ENCODE results near the gene MICAL1. TPM values are rescaled to one million over a fixed set of nuclear protein-coding genes. Genes with fewer than 3 reads are reported as not detected.
"Not testable (repeated sequence)": the region's sequence is repeated elsewhere in the genome, so short reads cannot be mapped to it uniquely, and the experiment has no call there.

Gene MICAL1
- total RNA-seq, 1 donor from 2014 or later: 34.7 TPM

DNA sequence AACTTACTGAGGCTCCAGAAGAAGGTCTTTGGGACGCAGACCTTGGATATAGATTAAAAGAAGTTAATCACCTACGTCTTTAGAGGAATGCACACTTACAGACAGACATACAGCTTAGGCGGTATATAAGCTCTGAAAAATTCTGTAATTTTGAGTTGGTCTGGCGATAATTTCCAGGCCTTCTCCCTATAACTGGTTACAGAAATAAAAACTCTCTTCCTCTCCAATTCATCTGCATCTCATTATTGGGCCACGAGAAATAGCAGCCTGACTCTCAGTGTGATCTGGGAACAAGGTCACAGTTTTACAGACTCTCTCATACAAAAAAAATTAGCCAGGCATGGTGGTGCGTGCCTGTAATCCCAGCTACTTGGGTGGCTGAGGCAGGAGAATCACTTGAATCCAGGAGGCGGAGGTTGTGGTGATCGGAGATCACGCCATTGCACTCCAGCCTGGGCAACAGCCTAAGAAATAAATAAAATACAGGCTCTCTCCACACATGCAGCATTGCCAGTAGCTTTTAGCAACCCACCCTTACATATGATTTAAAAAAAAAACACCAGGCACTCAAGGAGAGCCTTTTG is 22.7 kb upstream of the MICAL1 start:
- DNase-seq (ENCODE audit: extremely low read depth, low read depth, low spot score): no peak

DNA sequence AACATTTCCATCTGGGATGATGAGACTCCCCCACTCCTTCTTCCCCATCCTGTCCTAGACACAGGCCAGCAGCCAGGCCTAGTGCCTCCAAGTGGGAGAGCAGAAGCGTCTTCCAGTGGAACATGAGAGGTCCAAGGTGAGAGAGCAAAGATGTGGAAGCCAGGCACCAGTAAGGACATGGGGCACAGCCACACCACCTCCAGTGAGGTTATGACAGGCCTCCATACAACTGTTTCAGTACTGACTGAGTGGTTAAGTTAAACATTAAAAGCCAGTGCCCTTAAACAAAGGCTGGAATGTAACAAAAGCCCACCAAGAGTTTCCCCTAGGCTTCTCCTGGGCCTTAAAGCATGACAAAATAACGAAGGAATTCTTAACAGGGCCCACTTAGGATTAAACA is 22.2 kb upstream of the MICAL1 start:
- no peak for DNase-seq (ENCODE audit: extremely low read depth, low read depth, low spot score)

DNA sequence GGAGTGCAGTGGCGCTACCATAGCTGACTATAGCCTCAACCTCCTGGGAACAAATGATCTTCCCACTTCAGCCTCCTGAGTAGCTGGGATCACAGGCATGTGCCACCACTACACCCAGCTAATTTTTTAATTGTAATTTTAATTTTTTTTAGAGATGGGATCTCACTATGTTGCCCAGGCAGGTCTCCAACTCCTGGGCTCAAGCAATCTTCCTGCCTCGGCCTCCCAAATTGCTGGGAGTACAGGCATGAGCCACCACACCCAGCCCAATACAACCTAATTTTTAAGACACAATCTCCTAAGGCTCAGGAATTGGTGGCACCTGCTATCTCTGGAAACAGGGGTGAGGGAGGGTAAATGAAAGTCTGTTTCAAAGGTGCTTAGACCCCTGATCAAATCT is 21.6 kb upstream of the MICAL1 start:
- DNase-seq (ENCODE audit: extremely low read depth, low read depth, low spot score): no peak

DNA sequence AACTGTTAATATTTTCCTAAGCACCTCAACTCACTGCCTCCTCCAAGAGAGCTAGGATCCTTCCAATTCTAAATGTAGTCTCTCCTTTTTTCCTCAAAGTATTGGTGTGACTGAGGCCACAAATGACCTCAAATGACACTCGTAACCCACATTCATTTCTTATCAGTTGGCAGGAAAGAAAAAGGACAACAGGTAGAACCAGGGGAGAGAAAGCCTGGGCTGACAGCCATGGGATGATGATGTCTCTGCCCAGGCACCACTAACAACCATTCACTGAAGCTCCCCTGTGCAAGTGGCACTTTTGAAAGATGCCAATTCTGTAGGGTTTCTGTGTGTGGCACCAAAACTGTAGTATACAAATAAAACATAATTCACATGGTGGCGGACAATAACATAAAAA is 20.1 kb upstream of the MICAL1 start:
- DNase-seq (ENCODE audit: extremely low read depth, low read depth, low spot score): no peak

DNA sequence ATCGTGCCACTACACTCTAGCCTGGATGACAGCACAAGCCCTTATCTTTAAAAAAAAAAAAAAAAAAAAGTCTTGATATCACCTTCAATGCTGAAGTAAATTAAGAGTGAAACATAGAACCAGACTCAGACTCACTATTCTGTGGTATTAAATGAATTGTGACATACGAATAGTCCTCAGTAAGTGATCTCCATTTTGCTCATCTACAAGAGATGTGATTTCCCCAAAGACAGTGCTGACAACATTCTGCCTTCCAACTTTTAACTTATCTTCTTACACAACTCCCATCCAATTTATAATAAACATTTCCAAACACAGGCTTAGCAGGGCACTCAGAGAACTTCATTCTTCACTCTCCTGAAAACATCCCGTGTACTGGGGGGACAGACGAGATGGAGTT is 19.4 kb upstream of the MICAL1 start:
- DNase-seq (ENCODE audit: extremely low read depth, low read depth, low spot score): no peak

DNA sequence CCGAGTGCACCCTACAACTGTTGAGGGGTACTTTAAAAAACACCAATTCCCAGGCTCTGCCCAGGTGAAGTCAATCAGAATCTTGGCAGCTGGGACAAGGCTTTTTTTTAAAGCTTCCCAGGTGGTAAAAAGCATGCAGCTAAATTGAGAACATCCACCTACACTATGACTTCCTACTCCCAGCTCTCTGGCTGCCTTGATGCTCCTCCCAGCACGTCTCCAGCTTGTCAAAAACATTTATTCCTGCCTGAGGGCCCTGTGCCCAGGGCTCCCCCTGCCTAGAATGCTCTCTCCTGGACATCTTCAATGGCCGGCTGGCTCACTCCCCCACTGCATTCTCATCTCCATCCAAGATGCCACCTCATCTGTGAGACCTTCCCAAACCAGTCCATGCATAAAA is 17.5 kb upstream of the MICAL1 start:
- DNase-seq (ENCODE audit: extremely low read depth, low read depth, low spot score): no peak

DNA sequence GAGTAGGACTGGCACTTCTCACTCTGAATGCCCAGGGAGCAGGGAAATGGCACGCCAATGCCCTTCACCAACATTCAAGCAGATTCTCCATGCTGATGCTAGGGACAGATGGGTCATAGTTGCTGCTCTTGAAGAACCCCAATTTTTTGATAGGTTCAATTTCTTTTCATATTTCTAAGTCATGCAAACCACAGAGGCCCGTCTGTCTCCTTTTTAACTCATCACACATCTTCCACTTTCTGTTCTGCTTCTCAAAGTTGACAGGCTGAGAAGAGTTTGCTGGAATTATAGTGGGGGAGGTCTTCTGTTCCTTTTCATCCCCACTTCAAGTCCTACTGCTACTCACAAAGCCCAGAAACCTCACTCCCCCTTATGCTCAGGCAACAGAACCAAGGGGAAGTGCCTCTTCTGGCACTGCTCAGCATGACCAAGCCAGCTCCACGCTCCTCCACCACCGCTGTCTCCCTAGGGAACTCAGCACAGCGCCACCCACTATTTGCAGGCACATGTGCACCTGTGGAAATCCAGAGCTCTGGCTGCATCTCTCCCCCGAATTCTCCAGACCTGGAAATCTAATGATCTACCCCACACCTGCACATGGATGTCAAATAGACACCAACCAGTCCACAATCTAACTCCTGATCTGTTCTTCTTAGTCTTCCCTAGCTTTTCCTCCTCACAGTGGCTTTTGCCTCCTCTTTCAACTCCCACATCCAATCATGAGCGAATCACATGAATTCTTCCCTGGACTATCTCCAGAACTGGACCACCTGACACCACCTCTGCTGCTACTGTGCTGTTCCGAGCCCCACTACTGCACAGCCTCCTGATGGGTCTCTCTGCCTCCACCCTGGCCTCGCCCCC is 16.8 kb upstream of the MICAL1 start:
- no peak for DNase-seq (ENCODE audit: extremely low read depth, low read depth, low spot score)

DNA sequence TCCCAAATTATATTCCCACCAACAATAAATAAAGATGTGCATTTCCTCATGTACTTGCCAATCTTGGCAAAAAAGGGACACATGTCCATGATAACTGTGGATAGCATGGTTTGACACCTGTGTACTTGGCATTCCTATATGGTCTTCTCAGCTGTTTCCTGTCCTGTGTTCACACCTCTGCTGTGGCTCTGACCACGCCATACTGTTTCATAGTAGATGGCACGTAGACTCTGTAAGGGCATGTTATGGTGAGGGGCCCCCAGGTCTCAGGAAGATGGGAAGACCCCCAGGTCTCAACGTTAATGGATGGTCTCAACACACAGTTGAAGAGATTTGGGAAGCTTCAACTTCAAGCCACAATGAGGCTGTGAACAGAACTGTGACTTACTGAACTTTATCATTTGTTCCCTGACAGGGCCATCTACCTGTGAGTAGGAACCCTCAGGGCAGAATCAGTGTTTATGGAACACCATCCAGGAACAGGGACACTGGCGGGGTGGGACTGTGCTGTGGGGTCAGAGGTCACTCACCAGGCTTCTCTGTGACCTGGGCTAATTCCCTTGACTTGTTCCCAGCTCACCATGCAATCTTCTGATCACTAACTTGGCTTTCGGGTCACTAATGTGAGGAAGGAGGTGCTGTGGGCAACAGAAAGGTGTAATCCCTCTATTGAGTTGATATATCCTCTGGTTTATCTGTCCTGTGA is 15.7 kb upstream of the MICAL1 start:
- no peak for DNase-seq (ENCODE audit: extremely low read depth, low read depth, low spot score)

DNA sequence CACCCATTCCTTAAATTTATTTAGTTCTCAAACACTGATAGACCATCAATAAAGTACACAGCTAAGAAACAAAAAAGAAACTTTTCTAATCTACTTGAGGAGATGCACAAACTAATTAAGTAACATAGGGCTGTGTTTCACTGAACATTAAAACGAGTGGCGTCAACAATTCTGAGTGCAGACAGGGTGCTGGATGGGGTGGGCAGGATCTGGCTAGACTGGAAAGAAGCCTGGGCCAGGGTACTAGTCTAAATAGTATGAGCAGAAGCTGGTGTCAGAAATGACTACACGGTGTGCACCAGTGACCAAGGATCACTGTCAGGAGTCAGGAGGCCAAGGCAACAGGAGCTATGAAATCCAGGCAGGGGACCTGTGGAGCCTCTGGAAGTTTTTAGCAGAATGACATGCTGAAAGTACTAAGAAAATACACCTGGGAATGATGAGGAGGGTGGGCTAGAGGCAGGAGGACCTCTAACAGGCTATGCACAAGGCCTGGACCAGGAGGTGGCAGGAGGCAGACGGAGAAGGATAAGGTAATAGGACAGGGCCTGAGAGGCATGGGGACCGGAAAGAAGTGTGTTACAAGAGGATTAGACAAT is 14.1 kb upstream of the MICAL1 start:
- DNase-seq (ENCODE audit: extremely low read depth, low read depth, low spot score): no peak

DNA sequence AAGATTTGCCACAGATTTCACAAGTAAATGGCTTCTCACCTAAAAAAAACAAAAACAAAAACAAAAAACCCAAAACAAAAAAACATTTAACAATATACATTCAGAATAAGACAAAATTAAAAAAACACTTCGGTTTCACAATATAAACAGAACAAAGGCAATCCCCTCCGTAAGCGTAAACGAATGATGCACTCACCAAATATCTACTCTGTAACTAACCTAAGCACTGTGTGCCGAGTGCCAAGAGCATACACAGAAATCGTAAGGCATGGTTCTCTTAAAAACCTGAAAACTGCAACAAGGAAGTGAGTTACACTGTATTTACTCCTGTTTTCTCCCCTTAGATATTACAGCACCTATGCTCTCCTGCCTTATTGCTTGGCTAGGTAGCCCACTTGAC is 12.1 kb upstream of the MICAL1 start:
- DNase-seq (ENCODE audit: extremely low read depth, low read depth, low spot score): no peak

DNA sequence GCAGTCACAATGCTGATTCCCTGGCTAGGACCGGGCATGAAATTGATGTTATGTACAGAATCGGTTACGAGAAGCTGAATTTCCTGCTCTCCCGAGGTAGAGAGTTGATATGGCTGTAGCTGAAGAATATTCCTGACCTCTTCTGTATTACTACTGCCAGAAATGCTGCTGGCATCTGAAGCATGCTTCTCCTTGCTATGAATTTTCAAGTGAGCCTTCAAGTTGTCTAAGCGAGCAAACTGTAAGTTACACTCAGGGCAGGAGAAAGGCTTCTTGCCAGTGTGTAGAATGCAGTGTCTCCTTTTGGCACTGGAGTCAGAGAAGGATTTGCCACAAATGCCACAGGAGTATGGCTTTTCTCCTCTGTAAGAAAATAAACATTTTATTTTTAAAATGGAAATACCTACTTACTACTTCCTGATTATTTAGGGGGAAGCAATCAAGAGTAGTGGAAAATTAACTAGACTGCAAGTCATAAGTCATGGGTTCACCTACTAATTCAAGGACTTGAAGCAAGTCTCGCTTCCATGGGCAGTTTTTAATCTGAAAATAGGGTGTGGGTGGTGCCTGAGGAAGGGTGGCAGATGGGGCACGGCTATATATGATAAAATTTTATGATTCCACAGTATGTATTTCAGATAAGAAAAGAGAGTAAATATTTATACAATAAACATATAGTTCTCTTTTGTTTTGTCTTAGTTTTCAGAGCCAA is 10.8 kb upstream of the MICAL1 start:
- DNase-seq (ENCODE audit: extremely low read depth, low read depth, low spot score): no peak

DNA sequence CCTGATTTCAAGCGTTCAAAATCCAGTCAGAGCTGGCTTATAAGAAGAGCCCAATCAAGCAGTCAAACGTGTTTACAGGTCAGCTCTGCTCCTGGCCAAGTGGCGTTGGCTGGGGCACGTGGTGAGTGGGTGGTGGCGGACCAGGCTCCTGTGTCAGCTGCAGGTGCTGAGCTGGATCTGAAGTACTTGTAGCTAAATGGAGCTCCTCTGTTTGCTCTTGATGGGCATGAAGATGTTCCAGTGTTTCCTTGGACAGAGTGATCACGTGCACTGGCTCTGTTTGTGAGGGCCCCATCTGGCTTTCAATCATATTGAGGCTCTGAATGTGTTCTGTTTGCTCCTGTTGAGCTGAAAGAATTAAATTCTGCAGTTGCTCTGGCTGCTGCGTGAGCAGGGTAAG is 10.2 kb upstream of the MICAL1 start:
- DNase-seq (ENCODE audit: extremely low read depth, low read depth, low spot score): no peak

DNA sequence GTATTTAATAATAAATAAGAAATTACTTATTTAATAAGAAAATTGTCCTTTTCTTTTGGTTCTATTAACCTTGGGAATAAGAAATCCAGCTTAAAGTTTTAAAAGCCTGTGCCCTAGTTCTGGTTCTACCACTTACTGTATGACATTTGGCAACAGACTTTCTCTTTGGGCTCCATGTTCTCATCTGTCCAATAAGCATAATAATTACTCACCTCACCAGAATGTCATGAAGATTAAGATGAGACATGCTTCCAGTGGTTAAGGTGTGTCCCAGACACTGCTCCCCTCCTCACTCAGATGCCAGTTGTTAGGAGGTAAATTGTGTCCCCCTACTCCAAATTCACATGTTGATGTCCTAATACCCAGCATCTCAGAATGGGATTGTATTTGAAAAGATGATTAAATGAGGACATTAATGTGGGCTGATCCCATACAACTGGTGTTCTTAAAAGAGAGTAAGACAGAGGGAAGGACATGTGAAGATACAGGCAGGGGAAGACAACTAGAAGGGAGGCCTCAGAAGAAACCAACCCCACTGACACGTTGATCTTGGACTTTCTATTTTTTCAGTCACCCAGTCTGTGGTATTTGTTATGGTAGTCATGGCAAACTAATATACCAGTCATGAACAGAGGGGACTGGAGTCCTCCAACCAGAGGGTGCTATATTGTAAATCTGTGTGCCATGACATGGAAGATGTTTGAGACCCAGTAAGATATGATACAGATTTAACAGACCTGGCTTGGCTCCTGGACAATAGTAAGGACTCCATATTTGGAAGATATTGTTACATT is 6.4 kb upstream of the MICAL1 start:
- DNase-seq (ENCODE audit: extremely low read depth, low read depth, low spot score): no peak

DNA sequence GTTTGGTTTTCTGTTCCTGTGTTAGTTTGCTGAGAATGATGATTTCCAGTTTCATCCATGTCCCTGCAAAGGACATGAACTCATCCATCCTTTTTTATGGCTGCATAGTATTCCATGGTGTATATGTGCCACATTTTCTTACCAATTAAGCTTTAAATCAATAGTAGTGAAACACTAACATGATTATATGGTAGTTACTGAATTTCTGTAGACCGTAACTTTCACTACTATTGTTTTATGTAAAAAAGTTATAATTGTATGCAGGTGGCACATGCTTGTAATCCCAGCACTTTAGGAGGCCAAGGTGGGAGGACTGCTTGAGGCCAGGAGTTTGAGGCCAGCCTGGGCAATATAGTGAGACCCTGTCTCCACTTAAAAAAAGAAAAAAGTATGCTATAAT is 5.6 kb upstream of the MICAL1 start:
- not testable (repeated sequence) for DNase-seq (ENCODE audit: extremely low read depth, low read depth, low spot score)

DNA sequence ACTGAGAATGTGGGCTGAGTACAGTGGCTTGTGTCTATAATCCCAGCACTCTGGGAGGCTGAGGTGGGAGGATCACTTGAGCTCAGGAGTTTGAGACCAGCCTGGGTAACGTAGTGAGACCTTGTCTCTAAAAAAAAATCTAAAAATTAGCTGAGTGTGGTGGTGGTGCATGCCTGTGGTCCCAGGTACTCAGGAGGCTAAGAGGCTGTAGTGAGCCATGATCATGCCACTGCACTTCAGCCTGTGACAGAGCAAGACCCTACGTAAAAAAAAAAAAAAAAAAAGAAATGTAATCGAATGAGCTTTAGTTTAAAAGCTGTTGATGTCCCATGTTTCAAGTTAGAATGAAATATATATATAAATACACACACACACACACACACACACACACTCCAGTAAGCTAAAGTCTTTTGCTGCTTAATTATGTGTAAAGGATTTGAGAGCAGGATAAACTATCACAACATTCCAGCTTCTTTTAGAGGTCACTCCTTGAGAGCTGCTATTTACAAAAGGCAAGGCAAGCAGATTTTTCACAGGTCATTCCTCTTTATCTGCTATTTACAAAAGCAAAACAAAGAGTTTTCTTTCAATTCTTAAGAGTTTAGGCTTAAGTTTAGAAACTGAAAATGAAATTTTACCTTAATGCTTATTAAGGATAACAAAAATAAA is 4.7 kb upstream of the MICAL1 start:
- DNase-seq (ENCODE audit: extremely low read depth, low read depth, low spot score): no peak

DNA sequence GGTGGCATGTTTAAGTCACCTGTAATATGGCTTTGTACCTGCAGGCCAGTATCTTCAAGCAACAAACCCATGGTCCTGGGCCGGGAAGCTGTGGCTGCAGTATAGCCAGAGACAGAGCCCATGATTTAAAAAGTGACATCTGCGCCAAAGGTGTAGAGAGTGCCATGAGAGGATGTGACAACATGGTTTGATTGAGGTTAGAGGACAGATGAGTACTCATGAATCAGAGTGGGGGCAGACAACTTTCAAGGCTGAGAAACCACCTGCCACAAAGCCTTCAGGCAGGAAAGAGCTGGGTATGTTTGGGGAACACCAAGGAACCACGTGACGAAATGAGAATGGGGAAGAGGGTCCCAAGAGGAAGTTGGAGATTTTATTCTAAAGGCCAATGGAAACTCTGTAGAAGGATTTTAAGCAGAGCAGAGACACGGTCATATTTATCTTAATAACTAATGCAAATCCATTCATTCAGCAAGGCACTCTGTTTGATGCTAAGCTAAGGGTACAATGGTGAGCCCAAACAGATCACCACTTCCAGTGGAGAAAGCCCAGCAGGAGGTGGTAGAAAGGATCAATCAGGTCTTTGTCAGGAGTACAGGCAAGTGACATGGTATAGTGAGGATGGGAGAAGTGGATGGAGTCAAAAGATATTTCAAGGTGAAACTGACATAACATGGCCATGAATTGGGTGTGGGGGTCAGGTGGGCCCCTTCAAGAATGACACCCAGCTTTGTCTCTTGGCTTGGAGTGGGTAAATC is 3.4 kb upstream of the MICAL1 start:
- DNase-seq (ENCODE audit: extremely low read depth, low read depth, low spot score): no peak

DNA sequence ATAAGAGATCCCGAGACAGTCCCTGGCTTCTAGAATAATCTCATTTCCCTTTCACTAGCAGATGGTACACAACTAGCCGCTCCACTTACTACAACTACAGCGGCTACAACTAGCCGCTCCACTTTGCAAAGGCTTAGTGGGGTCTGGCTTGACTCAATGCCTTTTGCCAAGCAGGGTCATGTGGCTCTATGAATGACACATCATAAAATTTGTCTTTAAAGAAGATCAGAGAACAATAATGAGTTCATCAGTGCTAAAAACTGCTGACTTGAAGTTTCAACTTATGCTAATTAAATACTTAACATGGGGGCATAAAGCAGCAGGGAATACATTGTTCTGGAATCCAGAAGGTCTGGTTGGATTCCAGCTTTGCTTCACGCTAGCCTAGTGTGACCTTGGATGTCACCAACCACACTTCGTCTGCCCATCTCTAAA is 2.0 kb upstream of the MICAL1 start:
- DNase-seq (ENCODE audit: extremely low read depth, low read depth, low spot score): no peak

DNA sequence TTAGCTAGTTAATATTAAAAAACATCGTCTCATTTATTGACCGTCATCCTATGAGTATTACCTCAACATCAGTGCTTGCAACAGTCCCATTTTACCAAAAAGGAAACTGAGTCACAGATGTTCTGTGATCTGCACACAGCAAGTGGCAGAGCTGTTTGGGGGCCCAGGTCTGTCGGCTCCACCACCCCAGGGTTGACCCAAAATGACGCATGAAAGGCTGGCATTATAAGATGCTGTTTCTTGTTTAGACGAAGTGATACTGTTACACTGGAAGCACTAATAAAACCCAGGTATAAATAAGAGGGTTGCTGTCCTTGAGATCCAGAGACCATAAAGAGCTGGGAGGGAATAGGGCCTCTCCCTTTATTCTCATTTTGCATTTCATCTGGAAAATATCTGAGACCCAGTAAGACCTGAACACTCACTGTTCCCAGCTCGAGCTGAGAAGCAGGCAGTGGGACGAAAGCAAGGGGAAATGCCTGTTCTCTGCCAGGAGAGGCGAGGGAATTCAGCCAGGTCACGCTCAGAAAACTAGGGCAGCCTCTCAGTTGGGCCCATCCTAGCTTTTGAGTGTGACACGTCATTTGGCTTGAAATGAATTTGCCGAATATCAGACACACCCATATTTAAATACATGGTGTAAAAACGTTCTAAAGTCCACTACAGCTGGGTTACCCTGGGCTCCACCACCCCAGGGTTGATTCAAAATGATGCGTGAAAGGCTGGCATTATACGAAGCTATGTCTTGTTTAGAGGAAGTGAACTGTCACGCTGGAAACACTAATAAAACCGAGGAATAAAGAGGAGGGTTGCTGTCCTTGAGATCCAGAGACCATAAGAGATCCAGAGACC is 1.4 kb upstream of the MICAL1 start:
- DNase-seq (ENCODE audit: extremely low read depth, low read depth, low spot score): no peak

All from glomerular endothelial cell (primary cell).